Liver (tissue), 9 donors: ENCODE results near the gene DPY19L1. TPM values are rescaled to one million over a fixed set of nuclear protein-coding genes. Genes with fewer than 3 reads are reported as not detected.

Experiments used
- DNase-seq: peaks from one replicate; pipeline ENCODE4 v3.0.0-alpha.2; 2017; ENCODE audit warnings: low spot score
- H3K27ac ChIP-seq, 2 donors: one replicate each; pipeline ENCODE4 v1.7.0; 2013; ENCODE audit warnings: inconsistent platforms in 2 of 2, low read length in 2 of 2, control low read depth in 1 of 2, low read depth in 1 of 2, mild to moderate bottlenecking in 1 of 2
- H3K27me3 ChIP-seq, 4 donors: one replicate each; pipeline versions ENCODE4 v1.6.1 to v1.7.0; 2013; ENCODE audit warnings: low read length in 3 of 4, inconsistent platforms in 1 of 4, mild to moderate bottlenecking in 1 of 4, moderate library complexity in 1 of 4; ENCODE audit not compliant: control insufficient read depth in 4 of 4, insufficient read depth in 4 of 4
- H3K36me3 ChIP-seq, 4 donors: one replicate each; pipeline versions ENCODE4 v1.6.1 to v1.7.0; 2013; ENCODE audit warnings: low read length in 3 of 4, mild to moderate bottlenecking in 3 of 4, low read depth in 1 of 4, moderate library complexity in 1 of 4; ENCODE audit not compliant: control insufficient read depth in 4 of 4, insufficient read depth in 3 of 4
- H3K4me1 ChIP-seq, 4 donors: one replicate each; pipeline versions ENCODE4 v1.6.1 to v1.7.0; 2013; ENCODE audit warnings: low read length in 3 of 4, mild to moderate bottlenecking in 3 of 4, moderate library complexity in 1 of 4; ENCODE audit not compliant: control insufficient read depth in 4 of 4, insufficient read depth in 4 of 4
- H3K4me3 ChIP-seq, 3 donors: one replicate each; pipeline versions ENCODE4 v1.6.1 to v1.7.0; 2013; ENCODE audit warnings: low read length in 3 of 3, control low read depth in 1 of 3, low read depth in 1 of 3, mild to moderate bottlenecking in 1 of 3
- H3K9ac ChIP-seq, 2 donors: one replicate each; pipeline ENCODE4 v1.7.0; 2013; ENCODE audit warnings: low read length in 2 of 2, mild to moderate bottlenecking in 2 of 2, moderate library complexity in 2 of 2, control low read depth in 1 of 2, low read depth in 1 of 2
- H3K9me3 ChIP-seq, 4 donors: one replicate each; pipeline versions ENCODE4 v1.6.1 to v1.7.0; 2013; ENCODE audit warnings: low read length in 3 of 4; ENCODE audit not compliant: control insufficient read depth in 4 of 4
- ATF3 ChIP-seq: IDR thresholded peaks from 2 replicates; pipeline ENCODE4 v1.6.1; 2016; ENCODE audit warnings: antibody characterized with exemption
- CTCF ChIP-seq: fragments of 150-350 bp; IDR thresholded peaks from 2 replicates; pipeline ENCODE4 v1.5.1; 2017; ENCODE audit warnings: improper control_type of control experiment, low read depth, low read length; ENCODE audit not compliant: missing input control
- EGR1 ChIP-seq, 2 donors: IDR thresholded peaks; 2 replicates each; pipeline ENCODE4 v1.6.1; 2016 to 2018; ENCODE audit warnings: antibody characterized with exemption in 2 of 2, low read depth in 2 of 2
- FOXA1 ChIP-seq: IDR thresholded peaks from 2 replicates; pipeline ENCODE4 v1.6.1; 2016; ENCODE audit warnings: antibody characterized with exemption
- FOXA2 ChIP-seq: IDR thresholded peaks from 2 replicates; pipeline ENCODE4 v1.6.1; 2016; ENCODE audit warnings: antibody characterized with exemption
- GABPA ChIP-seq, 2 donors: IDR thresholded peaks in 1 of 2; conservative IDR thresholded peaks in 1 of 2; 2 replicates each; pipeline ENCODE4 v1.6.1; 2016; ENCODE audit warnings: antibody characterized with exemption in 2 of 2, mild to moderate bottlenecking in 1 of 2, moderate library complexity in 1 of 2
- HNF4A ChIP-seq, 2 donors: conservative IDR thresholded peaks; 2 replicates each; pipeline ENCODE4 v1.6.1; 2016; ENCODE audit warnings: antibody characterized with exemption in 2 of 2, mild to moderate bottlenecking in 2 of 2
- HNF4G ChIP-seq: IDR thresholded peaks from 2 replicates; pipeline ENCODE4 v1.6.1; 2016; ENCODE audit warnings: antibody characterized with exemption
- JUND ChIP-seq, 2 donors: IDR thresholded peaks; 2 replicates each; pipeline ENCODE4 v1.6.1; 2016; ENCODE audit warnings: antibody characterized with exemption in 2 of 2
- MAX ChIP-seq: IDR thresholded peaks from 2 replicates; pipeline ENCODE4 v1.6.1; 2016; ENCODE audit warnings: antibody characterized with exemption
- NR2F2 ChIP-seq: IDR thresholded peaks from 2 replicates; pipeline ENCODE4 v1.6.1; 2016; ENCODE audit warnings: antibody characterized with exemption
- RAD21 ChIP-seq, 2 donors: IDR thresholded peaks; 2 replicates each; pipeline ENCODE4 v1.6.1; 2016; ENCODE audit warnings: antibody characterized with exemption in 2 of 2, mild to moderate bottlenecking in 2 of 2
- REST ChIP-seq: IDR thresholded peaks from 2 replicates; pipeline ENCODE4 v1.6.1; 2016; ENCODE audit warnings: antibody characterized with exemption, mild to moderate bottlenecking
- RXRA ChIP-seq, 2 donors: IDR thresholded peaks; 2 replicates each; pipeline ENCODE4 v1.6.1; 2017 to 2018; ENCODE audit warnings: antibody characterized with exemption in 2 of 2, mild to moderate bottlenecking in 1 of 2
- SP1 ChIP-seq: IDR thresholded peaks from 2 replicates; pipeline ENCODE4 v1.6.1; 2018; ENCODE audit warnings: antibody characterized with exemption, mild to moderate bottlenecking
- TAF1 ChIP-seq: conservative IDR thresholded peaks from 2 replicates; pipeline ENCODE4 v1.6.1; 2016; ENCODE audit warnings: antibody characterized with exemption, mild to moderate bottlenecking
- YY1 ChIP-seq: IDR thresholded peaks from 2 replicates; pipeline ENCODE4 v1.6.1; 2016; ENCODE audit warnings: antibody characterized with exemption, mild to moderate bottlenecking
- ZBTB33 ChIP-seq: IDR thresholded peaks from 2 replicates; pipeline ENCODE4 v1.6.1; 2016; ENCODE audit warnings: antibody characterized with exemption
- WGBS: extraction: QIAGEN DNeasy Blood & Tissue Kit; methylation state at CpG from one replicate; pipeline ENCODE4 v1.1.7; 2013; 5-methylcytosine and 5-hydroxymethylcytosine counted together
- polyA plus RNA-seq, 2 donors: library from polyadenylated mRNA; stranded (reverse) in 1 of 2; unstranded in 1 of 2; fragments of 200-250 nt in 1 of 2; fragments of >200 nt in 1 of 2; fragmentation: Nextera tagmentation in 1 of 2; extraction: Ambion mirVana in 1 of 2; gene quantifications; one replicate each; pipeline versions ENCODE4 v1.2.1 to v1.2.3, GENCODE V29; 2013 to 2015
- total RNA-seq, 2 donors: library from RNA; depleted of rRNA; stranded (reverse); fragments of >200 nt; gene quantifications; one replicate each; pipeline ENCODE4 v1.2.3, GENCODE V29; 2014
- donor health status: healthy.
- donor health status: healthy.
- donor health status: healthy.
- donor health status: healthy.
- donor health status: healthy.

DPY19L1 gene
- total and polyA plus RNA-seq, 4 donors: 3.9 to 24.2 (median 16.9) TPM

GRCh38 chr7:34958021-34958420 is 79.3 kb downstream of the DPY19L1 start:
- WGBS: 96% methylated on average over 1 of the region's 1 CpG
- Histone ChIP-seq H3K9me3 (no peaks in the 10 kb centered on the region), H3K27me3 (no peaks in the 10 kb centered on the region), H3K9ac (no peak overlapping the region), H3K27ac (no peak overlapping the region), H3K4me1 (no peaks in the 10 kb centered on the region), H3K4me3 (no peak overlapping the region), H3K36me3 (peaks cover 0 to 3% (median under 1%) of the 10 kb centered on the region in 4 donors)
- no peak for DNase-seq
- TF ChIP-seq EGR1 (IDR thresholded peaks at IDR 0.05; ENCODE audit: low read depth in 2 of 2) (no peak), REST (no peak)

GRCh38 chr7:34952822-34953221 is 84.5 kb downstream of the DPY19L1 start:
- Histone ChIP-seq H3K27me3 (no peaks in the 10 kb centered on the region), H3K9ac (no peak overlapping the region), H3K4me3 (no peak overlapping the region), H3K36me3 (peaks cover 0 to 3% (median under 1%) of the 10 kb centered on the region in 4 donors), H3K4me1 (no peaks in the 10 kb centered on the region), H3K9me3 (no peaks in the 10 kb centered on the region), H3K27ac (no peak overlapping the region)
- WGBS: 94% methylated on average over 3 of the region's 3 CpGs
- TF ChIP-seq RAD21 (IDR thresholded peaks at IDR 0.05): no peak
- TF ChIP-seq FOXA2: no peak
- TF ChIP-seq SP1: no peak
- no peak for TF ChIP-seq HNF4G
- TF ChIP-seq RXRA (IDR thresholded peaks at IDR 0.05): no peak
- no peak for TF ChIP-seq CTCF
- no peak for TF ChIP-seq ATF3
- TF ChIP-seq TAF1: no peak
- no peak for TF ChIP-seq ZBTB33
- TF ChIP-seq JUND (IDR thresholded peaks at IDR 0.05): no peak
- TF ChIP-seq YY1: no peak
- no peak for TF ChIP-seq HNF4A (conservative IDR thresholded peaks at IDR 0.05)
- TF ChIP-seq MAX: no peak
- no peak for TF ChIP-seq FOXA1
- TF ChIP-seq REST: no peak
- no peak for TF ChIP-seq EGR1 (IDR thresholded peaks at IDR 0.05; ENCODE audit: low read depth in 2 of 2)
- no peak for TF ChIP-seq NR2F2
- no peak for TF ChIP-seq GABPA (IDR thresholded peaks at IDR 0.05 in 1 of 2, conservative IDR thresholded peaks at IDR 0.05 in 1 of 2)
- no peak for DNase-seq
